CD4-positive, alpha-beta T cell (primary cell): ENCODE data around the gene PLIN4. TPM values are rescaled to one million over a fixed set of nuclear protein-coding genes. Genes with fewer than 3 reads are reported as not detected.
"Not testable (repeated sequence)": the region's sequence is repeated elsewhere in the genome, so short reads cannot be mapped to it uniquely, and the experiment has no call there.

Source experiments
- ATAC-seq: fragments of 200-7000 bp; cut with Tn5 transposase; one replicate; pipeline ENCODE4 v1.10.0; 2022; ENCODE audit warnings: mild to moderate bottlenecking; ENCODE audit not compliant: poor library complexity
- CTCF ChIA-PET: fragments of 350-600 bp; sonication (Branson Sonifier 250); formaldehyde crosslinking; loops from one replicate; lab custom pipeline; 2021; ENCODE audit warnings: antibody characterized with exemption, inconsistent platforms; lab: Charles Lee
- POLR2A ChIA-PET: fragments of 350-600 bp; sonication (Branson Sonifier 250); formaldehyde crosslinking; loops from one replicate; lab custom pipeline; 2021; ENCODE audit warnings: antibody characterized with exemption, inconsistent platforms; lab: Charles Lee
- DNase-seq, 14 experiments: peaks; one replicate each; pipeline ENCODE4 v3.0.0-alpha.2; 2013 to 2020; ENCODE audit warnings: mixed read lengths in 2 of 14
- H3K27ac ChIP-seq, 2 donors: one replicate each; pipeline versions ENCODE4 v1.5.1 to v1.7.0; 2013; ENCODE audit warnings: low read length in 2 of 2, low read depth in 1 of 2, mild to moderate bottlenecking in 1 of 2
- H3K27me3 ChIP-seq, 2 experiments: 1 replicate in 1 of 2; 2 replicates in 1 of 2; pipeline versions ENCODE4 v1.6.1 to v1.7.0; 2013; ENCODE audit warnings: low read length in 2 of 2, control low read depth in 1 of 2, mild to moderate bottlenecking in 1 of 2, moderate library complexity in 1 of 2; ENCODE audit not compliant: insufficient read depth in 2 of 2, control insufficient read depth in 1 of 2
- H3K36me3 ChIP-seq: one replicate; pipeline ENCODE4 v1.6.1; 2013; ENCODE audit warnings: low read length, control low read depth; ENCODE audit not compliant: insufficient read depth
- H3K4me1 ChIP-seq: one replicate; pipeline ENCODE4 v1.6.1; 2013; ENCODE audit warnings: low read length, control low read depth; ENCODE audit not compliant: insufficient read depth
- H3K4me3 ChIP-seq: one replicate; pipeline ENCODE4 v1.5.1; 2013; ENCODE audit warnings: mild to moderate bottlenecking, low read length, moderate library complexity
- H3K9me3 ChIP-seq, 2 experiments: 1 replicate in 1 of 2; 2 replicates in 1 of 2; pipeline versions ENCODE4 v1.6.1 to v1.7.0; 2013; ENCODE audit warnings: low read length in 2 of 2, mild to moderate bottlenecking in 2 of 2, control low read depth in 1 of 2, moderate library complexity in 1 of 2; ENCODE audit not compliant: control insufficient read depth in 1 of 2, insufficient read depth in 1 of 2
- H3K27ac Mint-ChIP-seq: one replicate; pipeline ENCODE4 v1.8.0; 2020; ENCODE audit warnings: mixed read lengths
- H3K27me3 Mint-ChIP-seq: one replicate; pipeline ENCODE4 v1.8.0; 2021; ENCODE audit warnings: mixed read lengths
- H3K36me3 Mint-ChIP-seq: one replicate; pipeline ENCODE4 v1.8.0; 2021; ENCODE audit warnings: low read depth, mixed read lengths
- H3K4me1 Mint-ChIP-seq: one replicate; pipeline ENCODE4 v1.8.0; 2021; ENCODE audit warnings: low read depth, mixed read lengths
- H3K4me3 Mint-ChIP-seq: one replicate; pipeline ENCODE4 v1.8.0; 2020; ENCODE audit warnings: mild to moderate bottlenecking, mixed read lengths
- H3K9me3 Mint-ChIP-seq: one replicate; pipeline ENCODE4 v1.8.0; 2020; ENCODE audit warnings: mixed read lengths
- CTCF ChIP-seq: fragments of 200-600 bp; IDR thresholded peaks from one replicate; pipeline ENCODE4 v1.8.0; 2022; ENCODE audit warnings: antibody characterized with exemption, mild to moderate bottlenecking
- intact Hi-C, 2 experiments: fragments of 100-400 bp; cut with DNase I in 1 of 2; cut with micrococcal nuclease in 1 of 2; formaldehyde crosslinking; loops; one replicate each; pipeline versions ENCODE4 v1.15.1 to v1.9.0; 2023 to 2025; cut with DNase I, micrococcal nuclease
- polyA plus RNA-seq, 2 donors: library from polyadenylated mRNA; unstranded; fragments of 120-200 nt; gene quantifications; one replicate each; pipeline ENCODE4 v1.2.1, GENCODE V29; 2013
- total RNA-seq, 174 experiments: library from RNA in 2 of 174; stranded (reverse) in 2 of 174; gene quantifications; one replicate each; pipeline ENCODE4 v1.2.3 and lab custom pipeline; 2021 to 2026

PLIN4 gene
- total RNA-seq (not detected), total RNA-seq (lab: John Stamatoyannopoulos, UW) (0 to 0.78 (median 0.13) reads per million in 172 experiments)
- 0.25 TPM for polyA plus RNA-seq (2013, experiment 1 of 2)
- polyA plus RNA-seq (2013, experiment 2 of 2) = 0.52 TPM

- H3K4me3 Mint-ChIP-seq = no peak within 1 kb of the TSS
- Histone ChIP-seq H3K27ac (no peak within 1 kb of the TSS), H3K27me3 (no peaks in the 10 kb centered on the region), H3K4me3 (no peak within 1 kb of the TSS), H3K9me3 (peaks cover 0 to 12% of the 10 kb centered on the region in 2 experiments), H3K36me3 (no peaks in the 10 kb centered on the region), H3K4me1 (no peaks in the 10 kb centered on the region)
- no peak within 1 kb of the TSS for H3K27ac Mint-ChIP-seq
- ATAC-seq (no peak), DNase-seq (no peak)
- no peaks in the 10 kb centered on the region for H3K4me1 Mint-ChIP-seq
- no peaks in the 10 kb centered on the region for H3K36me3 Mint-ChIP-seq
- POLR2A ChIA-PET = no interaction called here
- no peak for TF ChIP-seq CTCF
- CTCF ChIA-PET = interaction anchor here (0.6 kb wide), 1 partner anchor 286 kb away, joined by 3 read pairs; no protein-coding TSS in a partner anchor
- H3K27me3 Mint-ChIP-seq = no peaks in the 10 kb centered on the region
- H3K9me3 Mint-ChIP-seq = no peaks in the 10 kb centered on the region
- intact Hi-C loops = no loop called here
Measured at GRCh38 chr19:4518345-4519171, at the start of gene PLIN4. PLIN4 (minus strand) TSS chr19:4518486; CDS start chr19:4518272, 214 bp downstream.

GRCh38 chr19:4567584-4568071, 49.3 kb upstream of the PLIN4 start:
- Histone ChIP-seq H3K4me1 (no peaks in the 10 kb centered on the region), H3K27me3 (no peaks in the 10 kb centered on the region), H3K9me3 (no peaks in the 10 kb centered on the region), H3K4me3 (no peak overlapping the region), H3K27ac (no peak overlapping the region), H3K36me3 (no peaks in the 10 kb centered on the region)
- peak; percentile 45 for TF ChIP-seq CTCF
- H3K36me3 Mint-ChIP-seq = no peaks in the 10 kb centered on the region
- POLR2A ChIA-PET = interaction anchor here (1.7 kb wide), 1 partner anchor 69 kb away, joined by 4 read pairs; no protein-coding TSS in a partner anchor
- H3K27ac Mint-ChIP-seq = no peak overlapping the region
- DNase-seq (peak; percentile 42 to 75 (median 52)), ATAC-seq (peak; percentile 85)
- intact Hi-C loops = loop anchor here (2.0 kb wide), 1 partner anchor 69 kb away; no protein-coding TSS in a partner anchor
- peaks cover 9% of the 10 kb centered on the region for H3K27me3 Mint-ChIP-seq
- H3K4me1 Mint-ChIP-seq = no peaks in the 10 kb centered on the region
- CTCF ChIA-PET = interaction anchor here (0.8 to 4.8 kb wide), 3 partner anchors 9 to 69 kb away, joined by 3 to 14 read pairs (median 4); no protein-coding TSS in a partner anchor
- no peaks in the 10 kb centered on the region for H3K9me3 Mint-ChIP-seq
- no peak overlapping the region for H3K4me3 Mint-ChIP-seq

GRCh38 chr19:4566402-4567051, 48.2 kb upstream of the PLIN4 start:
- Histone ChIP-seq H3K27ac (no peak overlapping the region), H3K4me3 (no peak overlapping the region), H3K4me1 (no peaks in the 10 kb centered on the region), H3K9me3 (no peaks in the 10 kb centered on the region), H3K27me3 (no peaks in the 10 kb centered on the region), H3K36me3 (no peaks in the 10 kb centered on the region)
- Mint-ChIP-seq H3K4me3 (no peak overlapping the region), H3K27ac (no peak overlapping the region), H3K27me3 (peaks cover 9% of the 10 kb centered on the region), H3K36me3 (no peaks in the 10 kb centered on the region), H3K4me1 (no peaks in the 10 kb centered on the region), H3K9me3 (no peaks in the 10 kb centered on the region)
- DNase-seq = no peak
- POLR2A ChIA-PET = interaction anchor here (1.7 kb wide), 1 partner anchor 70 kb away, joined by 4 read pairs; no protein-coding TSS in a partner anchor
- no peak for TF ChIP-seq CTCF
- intact Hi-C loops = loop anchor here (2.0 kb wide), 1 partner anchor 70 kb away; no protein-coding TSS in a partner anchor
- CTCF ChIA-PET = interaction anchor here (1.5 to 4.8 kb wide), 2 partner anchors 11 to 70 kb away, joined by 3 to 14 read pairs; no protein-coding TSS in a partner anchor
- ATAC-seq = no peak

- H3K27ac Mint-ChIP-seq, H3K9me3 ChIP-seq, H3K27ac ChIP-seq, ATAC-seq, H3K4me1 Mint-ChIP-seq, H3K4me1 ChIP-seq, POLR2A ChIA-PET, intact Hi-C loops, H3K9me3 Mint-ChIP-seq, H3K27me3 Mint-ChIP-seq, H3K36me3 Mint-ChIP-seq, H3K27me3 ChIP-seq, H3K4me3 Mint-ChIP-seq, H3K4me3 ChIP-seq, H3K36me3 ChIP-seq: not testable (repeated sequence)
- peak in 2 of 14 experiments; percentile 57 to 72 for DNase-seq
- CTCF ChIA-PET = interaction anchor here (0.7 kb wide), 1 partner anchor 58 kb away, joined by 3 read pairs; no protein-coding TSS in a partner anchor
Measured at GRCh38 chr19:4563562-4563961, 45.3 kb upstream of the PLIN4 start.
